SJSA1 (cell line): ENCODE measurements around the gene TRABD. TPM values are rescaled to one million over a fixed set of nuclear protein-coding genes. Genes with fewer than 3 reads are reported as not detected.
"Not testable (repeated sequence)": the region's sequence is repeated elsewhere in the genome, so short reads cannot be mapped to it uniquely, and the experiment has no call there.

Source experiments
- DNase-seq, 2 experiments: peaks; one replicate each; pipeline ENCODE4 v3.0.0-alpha.2; 2015 to 2020; ENCODE audit warnings: low spot score in 2 of 2, low read depth in 1 of 2
- H3K27ac ChIP-seq: fragments of 250-450 bp; sonication (Bioruptor Pico); 2 replicates; pipeline ENCODE4 v1.5.1; 2020; ENCODE audit warnings: mild to moderate bottlenecking, moderate library complexity
- H3K27me3 ChIP-seq: fragments of 250-450 bp; sonication (Bioruptor Pico); replicated peaks from 2 replicates; pipeline ENCODE4 v1.5.1; 2020; ENCODE audit warnings: mild to moderate bottlenecking, moderate library complexity
- H3K36me3 ChIP-seq: fragments of 250-450 bp; sonication (Bioruptor Pico); 2 replicates; pipeline ENCODE4 v1.5.1; 2020; ENCODE audit warnings: mild to moderate bottlenecking
- H3K4me1 ChIP-seq: fragments of 250-450 bp; sonication (Bioruptor Pico); replicated peaks from 2 replicates; pipeline ENCODE4 v1.6.1; 2021; ENCODE audit warnings: mild to moderate bottlenecking
- H3K4me3 ChIP-seq: fragments of 250-450 bp; sonication (Bioruptor Pico); 2 replicates; pipeline ENCODE4 v1.5.1; 2020; ENCODE audit warnings: mild to moderate bottlenecking
- H3K9me3 ChIP-seq: fragments of 250-450 bp; sonication (Bioruptor Pico); replicated peaks from 2 replicates; pipeline ENCODE4 v1.5.1; 2020; ENCODE audit warnings: mild to moderate bottlenecking
- total RNA-seq: library from RNA; depleted of rRNA; stranded (reverse); fragments of >200 nt; shearing (Covaris generic); gene quantifications from 2 replicates; pipeline ENCODE4 v1.2.3, GENCODE V29; 2014

The TRABD gene
- total RNA-seq, 1 experiment from 2014 or later, result 29.1 TPM

DNA sequence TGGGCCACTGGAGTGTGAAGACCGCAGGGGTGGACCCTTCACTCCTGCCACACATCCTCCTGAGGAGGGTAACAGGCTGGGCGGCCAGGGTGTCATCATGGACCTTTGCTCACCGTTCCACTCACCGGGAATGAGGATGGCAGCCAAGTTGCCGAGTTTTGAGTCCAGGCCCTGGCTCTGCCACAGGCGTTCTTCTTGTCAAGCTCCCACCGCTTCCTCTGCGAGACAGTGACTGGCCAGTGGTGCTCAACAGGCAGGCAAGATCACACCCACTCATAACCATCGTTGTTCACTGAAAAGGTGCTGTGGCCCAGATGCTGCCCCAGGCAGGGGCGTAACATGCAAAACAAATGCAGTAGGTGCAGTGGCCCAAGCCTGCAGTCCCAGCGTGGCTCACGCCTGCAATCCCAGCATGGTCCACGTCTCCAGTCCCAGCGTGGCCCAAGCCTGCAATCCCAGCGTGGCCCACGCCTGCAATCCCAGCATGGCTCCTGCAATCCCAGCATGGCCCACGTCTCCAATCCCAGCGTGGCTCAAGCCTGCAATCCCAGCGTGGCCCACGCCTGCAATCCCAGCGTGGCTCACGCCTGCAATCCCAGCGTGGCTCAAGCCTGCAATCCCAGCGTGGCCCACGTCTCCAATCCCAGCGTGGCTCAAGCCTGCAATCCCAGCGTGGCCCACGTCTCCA is 20.1 kb upstream of the TRABD start:
- DNase-seq, result no peak
- Histone ChIP-seq H3K4me1 (peaks cover under 1% of the 10 kb centered on the region; the same call in 1 of the 2 replicates), H3K9me3 (no peaks in the 10 kb centered on the region), H3K27me3 (peaks cover 6% of the 10 kb centered on the region; the same call in 1 of the 2 replicates), H3K27ac (no peak overlapping the region), H3K4me3 (no peak overlapping the region), H3K36me3 (no peaks in the 10 kb centered on the region)

DNA sequence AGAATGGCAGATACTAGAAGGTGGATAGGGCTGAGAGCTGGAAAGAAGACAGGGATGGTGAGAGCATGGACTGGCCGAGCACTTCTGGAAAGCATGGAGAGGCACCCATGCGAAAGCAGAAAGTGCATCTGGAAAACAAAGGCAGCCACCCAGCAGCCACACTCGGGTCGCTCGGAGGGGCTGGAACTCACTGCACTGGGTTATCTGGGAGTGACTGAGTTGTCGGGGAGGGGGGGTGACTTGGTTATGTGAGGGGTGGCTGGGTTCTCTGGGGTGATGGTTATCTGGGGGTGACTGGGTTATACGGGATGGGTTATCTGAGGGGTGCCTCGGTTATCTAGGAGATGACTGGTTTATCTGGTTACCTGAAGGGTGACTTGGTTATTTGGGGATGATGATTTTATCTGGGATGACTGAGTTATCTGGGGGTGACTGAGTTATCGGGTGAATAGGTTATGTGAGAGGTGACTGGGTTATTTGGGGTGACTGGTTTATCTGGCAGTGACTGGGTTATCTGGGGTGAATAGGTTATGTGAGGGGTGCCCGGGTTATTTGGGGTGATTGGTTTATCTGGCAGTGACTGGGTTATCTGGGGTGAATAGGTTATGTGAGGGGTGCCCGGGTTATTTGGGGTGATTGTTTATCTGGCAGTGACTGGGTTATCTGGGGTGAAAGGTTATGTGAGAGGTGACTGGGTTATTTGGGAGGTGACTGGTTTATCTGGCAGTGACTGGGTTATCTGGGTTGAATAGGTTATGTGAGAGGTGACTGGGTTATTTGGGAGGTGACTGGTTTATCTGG is 17.8 kb upstream of the TRABD start:
- DNase-seq, result no peak
- Histone ChIP-seq H3K27ac (no peak overlapping the region), H3K9me3 (no peaks in the 10 kb centered on the region), H3K27me3 (peaks cover 11% of the 10 kb centered on the region; the same call in 1 of the 2 replicates), H3K4me1 (peaks cover 3% of the 10 kb centered on the region; the same call in 1 of the 2 replicates), H3K36me3 (no peaks in the 10 kb centered on the region), H3K4me3 (no peak overlapping the region)

DNA sequence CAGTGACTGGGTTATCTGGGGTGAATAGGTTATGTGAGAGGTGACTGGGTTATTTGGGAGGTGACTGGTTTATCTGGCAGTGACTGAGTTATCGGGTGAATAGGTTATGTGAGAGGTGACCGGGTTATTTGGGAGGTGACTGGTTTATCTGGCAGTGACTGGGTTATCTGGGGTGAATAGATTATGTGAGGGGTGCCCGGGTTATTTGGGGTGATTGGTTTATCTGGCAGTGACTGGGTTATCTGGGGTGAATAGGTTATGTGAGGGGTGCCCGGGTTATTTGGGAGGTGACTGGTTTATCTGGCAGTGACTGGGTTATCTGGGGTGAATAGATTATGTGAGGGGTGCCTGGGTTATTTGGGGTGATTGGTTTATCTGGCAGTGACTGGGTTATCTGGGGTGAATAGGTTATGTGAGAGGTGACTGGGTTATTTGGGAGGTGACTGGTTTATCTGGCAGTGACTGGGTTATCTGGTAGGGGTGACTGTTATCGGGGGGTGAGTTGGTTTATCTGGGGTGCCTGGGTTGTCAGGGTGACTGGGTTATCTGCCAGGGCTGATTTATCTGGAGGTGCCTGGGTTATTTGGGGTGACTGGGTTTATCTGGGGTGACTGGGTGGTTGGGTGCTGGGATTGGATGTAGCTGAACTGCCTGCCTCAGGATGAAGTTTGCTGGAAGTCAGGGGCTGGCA is 17.1 kb upstream of the TRABD start:
- not testable (repeated sequence) for H3K9me3 ChIP-seq, H3K36me3 ChIP-seq, H3K4me1 ChIP-seq, H3K27ac ChIP-seq, DNase-seq, H3K4me3 ChIP-seq
- H3K27me3 ChIP-seq, result peaks cover 11% of the 10 kb centered on the region; the same call in 1 of the 2 replicates

DNA sequence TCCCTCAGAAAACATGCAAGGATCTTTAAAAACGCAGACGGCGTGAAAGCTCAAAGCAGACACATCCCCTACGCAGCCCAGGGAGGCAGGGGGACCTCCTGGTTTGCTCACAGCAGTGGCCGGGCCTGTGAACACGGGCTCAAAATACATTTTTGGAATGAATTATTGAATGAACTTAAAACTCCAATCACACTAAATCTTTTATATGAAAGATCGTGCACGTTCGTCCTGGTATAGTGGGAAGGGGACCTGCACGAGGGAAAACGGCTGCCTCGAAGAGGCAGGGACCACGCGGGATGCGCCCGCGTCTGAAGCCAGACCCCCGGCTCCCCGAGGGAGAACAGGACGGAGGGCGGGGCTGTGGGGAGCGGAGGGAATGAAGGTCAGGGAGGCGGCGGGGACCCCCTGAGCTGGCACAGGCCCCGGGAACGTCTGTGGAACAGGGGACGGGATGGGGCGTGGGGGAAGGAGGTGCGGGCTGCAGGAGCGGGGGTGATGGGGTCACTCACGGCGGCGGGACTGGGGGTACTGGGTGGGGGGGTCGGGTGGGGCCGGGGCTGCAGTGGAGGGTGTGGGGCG is 16.4 kb upstream of the TRABD start:
- no peak overlapping the region for H3K27ac ChIP-seq
- H3K27me3 ChIP-seq, result peaks cover 11% of the 10 kb centered on the region; the same call in 1 of the 2 replicates
- DNase-seq, result no peak
- no peaks in the 10 kb centered on the region for H3K9me3 ChIP-seq
- peaks cover 3% of the 10 kb centered on the region; the same call in 1 of the 2 replicates for H3K4me1 ChIP-seq
- H3K36me3 ChIP-seq, result no peaks in the 10 kb centered on the region
- H3K4me3 ChIP-seq, result peak overlapping the region; percentile 34

DNA sequence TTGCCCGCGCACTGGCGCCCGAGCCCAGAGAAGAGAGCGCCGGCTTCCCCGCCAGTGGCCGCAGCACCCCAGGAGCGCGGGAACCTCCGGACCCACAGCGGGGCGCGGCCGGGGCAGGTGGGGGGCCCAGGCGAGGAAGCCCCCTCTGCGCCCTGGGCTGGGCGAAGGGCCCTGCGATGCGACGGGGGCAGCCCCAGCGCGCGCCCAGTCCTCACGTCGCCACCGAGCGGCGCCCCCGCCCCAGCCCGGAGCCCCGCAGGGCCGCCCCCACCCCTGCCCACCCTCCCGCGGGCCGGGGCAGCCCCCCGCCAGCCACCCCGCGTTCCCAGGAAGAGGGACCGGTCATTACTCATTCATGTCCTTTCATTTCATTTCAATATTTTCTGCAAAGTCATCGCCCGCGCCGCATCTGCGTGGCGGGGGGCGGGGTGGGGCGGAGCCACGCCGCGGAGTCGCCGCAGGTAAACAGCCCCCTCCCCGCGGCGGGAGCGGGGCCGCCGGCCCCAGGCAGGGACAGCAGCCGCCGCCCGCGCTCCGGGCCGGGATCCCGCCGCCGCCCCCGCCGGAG is 15.9 kb upstream of the TRABD start:
- Histone ChIP-seq H3K4me1 (peaks cover 3% of the 10 kb centered on the region; the same call in 1 of the 2 replicates), H3K27me3 (peaks cover 11% of the 10 kb centered on the region; the same call in 1 of the 2 replicates), H3K4me3 (peak overlapping the region; percentile 34), H3K36me3 (no peaks in the 10 kb centered on the region), H3K9me3 (no peaks in the 10 kb centered on the region), H3K27ac (no peak overlapping the region)
- no peak for DNase-seq

DNA sequence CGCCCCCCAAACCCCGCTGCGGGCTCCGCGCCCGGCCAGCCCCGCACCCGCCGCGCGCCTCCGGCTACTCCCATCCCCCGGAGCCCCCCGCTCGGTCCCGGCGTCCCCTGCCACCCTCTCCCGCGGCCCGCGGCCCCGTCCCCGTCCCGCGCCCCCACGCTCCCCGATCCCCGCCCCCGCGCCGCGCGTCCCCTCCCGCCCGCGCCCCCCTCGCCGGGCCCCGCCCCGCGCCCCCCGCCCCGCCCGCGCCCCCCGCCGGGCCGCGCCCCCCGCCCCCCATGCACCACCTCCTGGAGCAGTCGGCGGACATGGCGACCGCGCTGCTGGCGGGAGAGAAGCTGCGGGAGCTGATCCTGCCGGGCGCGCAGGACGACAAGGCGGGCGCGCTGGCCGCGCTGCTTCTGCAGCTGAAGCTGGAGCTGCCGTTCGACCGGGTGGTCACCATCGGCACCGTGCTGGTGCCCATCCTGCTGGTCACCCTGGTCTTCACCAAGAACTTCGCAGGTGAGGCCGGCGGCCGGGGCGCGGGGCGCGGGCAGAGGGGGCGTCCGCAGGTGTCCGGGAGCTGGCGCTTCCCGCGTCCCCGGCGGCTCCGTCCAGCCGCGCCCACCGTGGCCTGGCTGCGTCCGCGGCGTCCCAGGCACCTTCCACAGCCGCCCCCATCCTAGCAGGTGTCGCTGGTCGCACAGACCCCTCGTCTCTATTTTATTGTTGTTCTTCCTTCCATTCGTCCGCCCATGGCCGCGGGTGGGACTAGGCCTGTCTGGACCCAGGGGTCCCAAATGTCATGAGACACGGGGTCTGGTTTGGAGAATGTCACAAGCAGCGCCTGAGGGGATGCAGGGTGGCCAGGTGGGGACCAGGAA is 15.0 kb upstream of the TRABD start, which contains the start of gene PANX2:
PANX2 (plus strand) TSS at position 279 of the 866 bp plus-strand sequence; CDS start at position 279, 0 bp downstream.
- DNase-seq, result no peak
- Histone ChIP-seq H3K9me3 (no peaks in the 10 kb centered on the region), H3K4me3 (peak within 1 kb of the TSS; percentile 34), H3K27ac (no peak within 1 kb of the TSS), H3K4me1 (peaks cover 3% of the 10 kb centered on the region; the same call in 1 of the 2 replicates), H3K36me3 (no peaks in the 10 kb centered on the region), H3K27me3 (peaks cover 11% of the 10 kb centered on the region; the same call in 1 of the 2 replicates)

DNA sequence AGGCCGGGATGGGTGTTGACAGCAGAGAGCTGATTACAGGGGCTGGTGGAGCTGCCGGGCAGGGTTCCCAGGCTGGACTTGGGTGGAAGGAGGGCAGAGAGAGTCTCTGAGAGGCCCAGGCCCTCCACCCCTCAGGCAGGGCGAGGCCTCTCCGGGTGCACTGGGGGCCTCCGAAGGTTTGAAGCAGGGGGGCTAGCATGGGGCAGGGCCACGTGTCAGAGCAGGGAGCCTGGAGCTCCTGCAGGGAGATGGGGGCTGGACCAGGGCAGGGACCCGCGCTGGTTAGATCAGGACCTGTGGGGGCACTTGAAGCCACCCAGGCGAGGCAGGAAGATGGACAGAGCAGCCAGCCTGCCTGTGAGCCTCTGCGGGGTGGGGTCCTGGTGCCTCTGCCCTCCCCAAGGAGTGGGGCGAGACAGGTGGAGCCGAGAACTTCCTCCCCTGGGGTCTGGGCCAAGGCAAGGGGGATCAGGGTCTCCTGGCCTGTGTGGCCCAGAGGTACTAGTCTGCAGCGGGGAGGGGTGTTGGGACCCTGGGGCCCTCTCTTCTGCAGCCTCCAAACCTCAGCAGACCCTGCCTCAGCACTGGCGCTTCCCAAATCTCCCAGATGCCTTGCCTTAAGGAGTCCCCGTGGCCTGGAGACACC is 14.3 kb upstream of the TRABD start:
- Histone ChIP-seq H3K27me3 (peaks cover 11% of the 10 kb centered on the region; the same call in 1 of the 2 replicates), H3K36me3 (no peaks in the 10 kb centered on the region), H3K9me3 (no peaks in the 10 kb centered on the region), H3K4me3 (no peak overlapping the region), H3K4me1 (peaks cover 3% of the 10 kb centered on the region; the same call in 1 of the 2 replicates), H3K27ac (no peak overlapping the region)
- DNase-seq, result no peak

DNA sequence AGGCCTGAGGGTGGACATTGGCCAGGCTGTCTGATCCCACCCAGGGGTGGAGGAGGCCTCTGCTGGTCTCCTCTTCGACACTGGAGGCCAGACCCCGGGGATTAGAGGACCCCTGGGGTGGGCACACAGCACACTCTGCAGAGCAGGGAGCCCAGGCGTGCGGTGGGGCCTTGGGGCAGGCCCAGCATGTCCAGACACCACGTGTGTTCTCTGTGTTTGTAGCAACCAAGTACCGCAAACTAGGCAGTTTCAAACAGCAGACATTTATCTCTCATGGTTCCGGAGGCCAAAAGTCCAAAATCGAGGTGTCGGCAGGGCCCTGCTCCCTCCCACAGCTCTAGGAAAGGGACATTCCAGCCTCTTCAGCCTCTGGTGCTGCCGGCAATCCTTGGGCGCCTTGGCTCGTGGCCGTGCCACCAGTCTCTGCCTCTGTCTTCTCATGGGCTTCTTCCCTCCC is 13.7 kb upstream of the TRABD start:
- H3K27me3 ChIP-seq, result peaks cover 11% of the 10 kb centered on the region; the same call in 1 of the 2 replicates
- H3K27ac ChIP-seq, result no peak overlapping the region
- no peaks in the 10 kb centered on the region for H3K9me3 ChIP-seq
- H3K4me3 ChIP-seq, result no peak overlapping the region
- H3K36me3 ChIP-seq, result no peaks in the 10 kb centered on the region
- H3K4me1 ChIP-seq, result peaks cover 3% of the 10 kb centered on the region; the same call in 1 of the 2 replicates
- no peak for DNase-seq

DNA sequence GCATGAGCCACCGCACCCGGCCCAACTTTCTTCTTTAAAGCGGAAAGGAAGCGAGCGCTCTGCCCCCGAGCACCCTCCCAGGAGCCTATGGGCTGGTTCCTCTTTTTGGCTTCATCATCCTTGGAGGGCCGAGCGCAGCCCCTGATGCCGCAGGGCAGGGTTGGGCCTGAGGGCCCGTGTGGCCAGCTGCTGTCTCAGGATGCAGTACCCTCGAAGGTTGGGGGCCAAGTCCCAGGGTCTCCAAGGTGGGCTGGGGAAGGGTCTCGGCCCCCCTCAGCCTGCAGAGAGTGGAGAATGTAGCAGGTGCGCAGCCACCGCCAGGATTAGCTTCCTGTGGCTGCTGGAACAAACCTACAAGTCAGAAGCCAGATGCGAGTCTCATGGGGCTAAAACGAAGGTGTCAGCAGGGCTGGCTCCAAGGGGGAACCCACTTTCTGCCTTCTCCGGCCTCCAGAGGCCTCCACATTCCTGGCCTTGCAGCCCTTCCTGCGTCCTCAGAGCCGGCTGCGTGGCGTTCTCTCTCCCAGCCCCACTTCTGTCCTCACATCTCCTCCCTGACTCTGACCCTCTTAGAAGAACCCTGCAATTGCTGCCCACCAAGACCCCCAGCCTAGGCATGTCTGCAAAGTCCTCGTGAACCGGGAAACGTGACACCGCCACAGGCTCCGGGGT is 12.3 kb upstream of the TRABD start:
- peaks cover 3% of the 10 kb centered on the region; the same call in 1 of the 2 replicates for H3K4me1 ChIP-seq
- no peak for DNase-seq
- no peak overlapping the region for H3K4me3 ChIP-seq
- H3K27ac ChIP-seq, result no peak overlapping the region
- no peaks in the 10 kb centered on the region for H3K36me3 ChIP-seq
- no peaks in the 10 kb centered on the region for H3K9me3 ChIP-seq
- peaks cover 11% of the 10 kb centered on the region; the same call in 1 of the 2 replicates for H3K27me3 ChIP-seq

DNA sequence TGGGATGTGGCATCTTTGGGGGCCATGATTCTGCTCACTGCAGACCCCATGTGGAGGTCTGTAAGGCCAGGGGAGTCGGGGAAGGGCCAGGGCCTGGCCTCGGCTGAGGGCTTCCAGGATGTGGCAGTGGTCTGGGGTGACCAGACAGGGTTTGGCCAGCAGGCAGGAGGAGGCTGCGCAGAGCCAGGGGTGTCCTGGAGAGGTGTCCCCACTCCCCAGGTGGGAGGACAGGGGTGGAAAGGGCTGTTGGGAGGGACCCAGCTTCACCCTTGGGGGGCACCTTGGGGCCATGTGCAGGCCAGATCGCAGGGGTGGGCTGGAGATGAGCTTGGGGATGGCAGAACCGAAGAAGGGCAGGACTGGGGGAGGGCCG is 11.7 kb upstream of the TRABD start:
- H3K4me3 ChIP-seq, result no peak overlapping the region
- no peaks in the 10 kb centered on the region for H3K9me3 ChIP-seq
- no peaks in the 10 kb centered on the region for H3K36me3 ChIP-seq
- H3K27me3 ChIP-seq, result peaks cover 9% of the 10 kb centered on the region; the same call in 1 of the 2 replicates
- no peak overlapping the region for H3K27ac ChIP-seq
- H3K4me1 ChIP-seq, result peaks cover 3% of the 10 kb centered on the region; the same call in 1 of the 2 replicates
- no peak for DNase-seq

DNA sequence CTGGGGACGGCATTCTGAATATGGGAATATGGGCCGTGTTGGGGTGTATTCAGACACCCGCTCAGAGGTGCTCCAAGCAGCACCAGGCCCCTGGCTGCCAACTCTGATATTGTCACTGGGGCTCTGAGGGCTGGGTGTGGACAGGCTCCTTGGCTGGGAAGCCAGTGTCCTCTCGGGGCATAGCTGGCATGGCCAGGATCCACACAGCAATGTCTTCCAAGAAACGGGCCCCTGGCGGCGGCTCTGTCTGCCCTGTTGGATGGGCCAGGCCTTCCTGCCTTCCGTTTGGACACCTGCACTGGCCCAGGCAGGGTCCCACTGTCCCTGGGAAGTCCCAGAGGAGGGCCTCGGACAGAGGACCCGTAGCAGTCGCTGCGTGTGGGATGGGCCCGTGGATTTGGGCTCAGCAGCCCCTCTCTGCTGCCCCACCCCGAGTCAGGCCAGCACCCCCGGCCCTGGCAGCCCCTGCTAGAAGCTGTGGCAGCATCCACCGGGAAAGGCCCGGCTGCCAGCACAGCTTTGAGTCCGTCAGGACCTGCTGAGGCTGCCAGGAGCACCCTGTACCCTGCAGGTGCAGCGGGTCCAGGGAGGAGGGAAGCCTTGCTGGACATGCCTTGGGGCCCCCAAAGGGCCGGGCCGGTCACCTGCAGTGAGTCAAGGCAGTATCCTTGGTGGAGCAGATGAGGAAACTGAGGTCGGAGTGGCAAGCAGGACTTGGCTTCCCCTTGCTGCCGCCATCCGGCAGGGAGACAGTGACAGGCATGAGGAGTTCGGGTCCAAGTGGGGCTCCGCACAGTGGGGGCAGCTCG is 11.1 kb upstream of the TRABD start:
- no peak overlapping the region for H3K27ac ChIP-seq
- DNase-seq, result no peak
- no peaks in the 10 kb centered on the region for H3K9me3 ChIP-seq
- no peak overlapping the region for H3K4me3 ChIP-seq
- H3K36me3 ChIP-seq, result no peaks in the 10 kb centered on the region
- peaks cover 3% of the 10 kb centered on the region; the same call in 1 of the 2 replicates for H3K4me1 ChIP-seq
- peaks cover 5% of the 10 kb centered on the region; the same call in 1 of the 2 replicates for H3K27me3 ChIP-seq
